Suprapubic skin (tissue), 3 donors: Measurements from ENCODE around the gene GPR137B.

Source experiments
- POLR2A ChIP-seq, 2 donors: fragments of 450-650 bp; IDR thresholded peaks; one replicate each; pipeline ENCODE4 v1.6.1; 2017; ENCODE audit warnings: antibody characterized with exemption in 2 of 2, mild to moderate bottlenecking in 2 of 2, moderate library complexity in 2 of 2
- TF ChIP-seq, protein P1 (sequence below), 2 donors: fragments of 200-600 bp in 1 of 2; fragments of 450-650 bp in 1 of 2; sonication (generic) in 1 of 2; IDR thresholded peaks; one replicate each; pipeline ENCODE4 v1.5.1; 2016 to 2019; ENCODE audit warnings: antibody characterized with exemption in 2 of 2, mild to moderate bottlenecking in 1 of 2, moderate library complexity in 1 of 2

GRCh38 chr1:236160540-236161127 is 18.3 kb downstream of the GPR137B start:
- no peak for TF ChIP-seq POLR2A (IDR thresholded peaks at IDR 0.05)
- TF ChIP-seq, protein P1, sequence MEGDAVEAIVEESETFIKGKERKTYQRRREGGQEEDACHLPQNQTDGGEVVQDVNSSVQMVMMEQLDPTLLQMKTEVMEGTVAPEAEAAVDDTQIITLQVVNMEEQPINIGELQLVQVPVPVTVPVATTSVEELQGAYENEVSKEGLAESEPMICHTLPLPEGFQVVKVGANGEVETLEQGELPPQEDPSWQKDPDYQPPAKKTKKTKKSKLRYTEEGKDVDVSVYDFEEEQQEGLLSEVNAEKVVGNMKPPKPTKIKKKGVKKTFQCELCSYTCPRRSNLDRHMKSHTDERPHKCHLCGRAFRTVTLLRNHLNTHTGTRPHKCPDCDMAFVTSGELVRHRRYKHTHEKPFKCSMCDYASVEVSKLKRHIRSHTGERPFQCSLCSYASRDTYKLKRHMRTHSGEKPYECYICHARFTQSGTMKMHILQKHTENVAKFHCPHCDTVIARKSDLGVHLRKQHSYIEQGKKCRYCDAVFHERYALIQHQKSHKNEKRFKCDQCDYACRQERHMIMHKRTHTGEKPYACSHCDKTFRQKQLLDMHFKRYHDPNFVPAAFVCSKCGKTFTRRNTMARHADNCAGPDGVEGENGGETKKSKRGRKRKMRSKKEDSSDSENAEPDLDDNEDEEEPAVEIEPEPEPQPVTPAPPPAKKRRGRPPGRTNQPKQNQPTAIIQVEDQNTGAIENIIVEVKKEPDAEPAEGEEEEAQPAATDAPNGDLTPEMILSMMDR (IDR thresholded peaks at IDR 0.05) = no peak
